ENCODE results near the gene PTGDR2. TPM values are rescaled to one million over a fixed set of nuclear protein-coding genes. Genes with fewer than 3 reads are reported as not detected.

Gene PTGDR2
- total and polyA plus RNA-seq, 2 donors (not counting 1 experiment from before 2014, with no cell fraction given): 0.33 to 2.4 TPM

DNA sequence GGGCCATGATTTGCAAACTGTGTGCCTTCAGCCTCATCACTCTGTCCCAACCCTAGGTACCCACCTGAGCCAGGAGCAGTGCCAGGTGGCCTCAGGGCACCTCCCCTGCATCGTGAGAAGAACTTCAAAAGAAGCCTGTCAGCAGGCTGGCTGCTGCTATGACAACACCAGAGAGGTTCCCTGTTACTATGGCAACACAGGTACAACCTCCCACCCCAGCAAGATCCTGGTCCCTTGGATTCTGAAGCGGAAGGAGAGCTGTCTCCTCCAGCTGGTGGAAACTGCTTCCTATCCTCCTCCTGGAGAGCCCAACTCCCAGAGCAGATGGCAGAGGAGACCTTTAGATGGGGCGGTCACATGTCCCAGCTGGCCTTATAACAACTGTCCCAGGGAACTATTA lies 14.5 kb upstream of the PTGDR2 start:
- Histone ChIP-seq H3K36me3 (ENCODE audit: control insufficient read depth, insufficient read depth, low read length) (no peaks in the 10 kb centered on the region), H3K9ac (ENCODE audit: insufficient read depth, low read length) (no peak overlapping the region), H3K9me3 (ENCODE audit: control insufficient read depth, insufficient read depth, low read depth, low read length) (no peaks in the 10 kb centered on the region), H3K4me3 (replicated peaks in 1 of 4; ENCODE audit: control extremely low read depth in 1 of 4, insufficient read depth in 1 of 4, low read depth in 3 of 4, low read length in 4 of 4) (no peak overlapping the region), H3K27ac (ENCODE audit: insufficient read depth, low read length) (no peak overlapping the region), H3K79me2 (ENCODE audit: control insufficient read depth, insufficient read depth, low read length) (no peaks in the 10 kb centered on the region), H3K27me3 (ENCODE audit: control insufficient read depth, insufficient read depth, low read length) (no peaks in the 10 kb centered on the region), H3K4me1 (ENCODE audit: control insufficient read depth, extremely low read depth, insufficient read depth, low read length) (peaks cover 23% of the 10 kb centered on the region), H2AFZ (ENCODE audit: low read length) (no peak overlapping the region), H4K20me1 (ENCODE audit: control insufficient read depth, extremely low read depth, insufficient read depth, low read length) (no peaks in the 10 kb centered on the region), H3K4me2 (ENCODE audit: extremely low read depth, insufficient read depth, low read length) (no peak overlapping the region)
- no peak for TF ChIP-seq EZH2 (IDR thresholded peaks at IDR 0.05; ENCODE audit: low read length, missing control alignments)
- TF ChIP-seq, protein P1, sequence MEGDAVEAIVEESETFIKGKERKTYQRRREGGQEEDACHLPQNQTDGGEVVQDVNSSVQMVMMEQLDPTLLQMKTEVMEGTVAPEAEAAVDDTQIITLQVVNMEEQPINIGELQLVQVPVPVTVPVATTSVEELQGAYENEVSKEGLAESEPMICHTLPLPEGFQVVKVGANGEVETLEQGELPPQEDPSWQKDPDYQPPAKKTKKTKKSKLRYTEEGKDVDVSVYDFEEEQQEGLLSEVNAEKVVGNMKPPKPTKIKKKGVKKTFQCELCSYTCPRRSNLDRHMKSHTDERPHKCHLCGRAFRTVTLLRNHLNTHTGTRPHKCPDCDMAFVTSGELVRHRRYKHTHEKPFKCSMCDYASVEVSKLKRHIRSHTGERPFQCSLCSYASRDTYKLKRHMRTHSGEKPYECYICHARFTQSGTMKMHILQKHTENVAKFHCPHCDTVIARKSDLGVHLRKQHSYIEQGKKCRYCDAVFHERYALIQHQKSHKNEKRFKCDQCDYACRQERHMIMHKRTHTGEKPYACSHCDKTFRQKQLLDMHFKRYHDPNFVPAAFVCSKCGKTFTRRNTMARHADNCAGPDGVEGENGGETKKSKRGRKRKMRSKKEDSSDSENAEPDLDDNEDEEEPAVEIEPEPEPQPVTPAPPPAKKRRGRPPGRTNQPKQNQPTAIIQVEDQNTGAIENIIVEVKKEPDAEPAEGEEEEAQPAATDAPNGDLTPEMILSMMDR (conservative IDR thresholded peaks at IDR 0.05 in 1 of 2, IDR thresholded peaks at IDR 0.05 in 1 of 2; ENCODE audit: low read depth in 1 of 2, low read length in 2 of 2): no peak
- no peak for DNase-seq (ENCODE audit: low read depth in 2 of 2)

DNA sequence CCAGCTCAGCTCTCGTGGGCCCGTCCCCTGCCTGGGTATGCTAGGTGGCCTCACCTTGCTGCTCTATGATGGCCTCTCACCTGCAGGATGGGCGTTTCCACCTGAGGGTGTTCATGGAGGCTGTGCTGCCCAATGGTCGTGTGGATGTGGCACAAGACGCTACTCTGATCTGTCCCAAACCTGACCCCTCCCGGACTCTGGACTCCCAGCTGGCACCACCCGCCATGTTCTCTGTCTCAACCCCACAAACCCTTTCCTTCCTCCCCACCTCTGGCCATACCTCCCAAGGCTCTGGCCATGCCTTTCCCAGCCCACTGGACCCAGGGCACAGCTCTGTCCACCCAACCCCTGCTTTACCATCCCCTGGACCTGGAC lies 13.7 kb upstream of the PTGDR2 start:
- H3K79me2 ChIP-seq (ENCODE audit: control insufficient read depth, insufficient read depth, low read length): no peaks in the 10 kb centered on the region
- TF ChIP-seq, protein P1 (conservative IDR thresholded peaks at IDR 0.05 in 1 of 2, IDR thresholded peaks at IDR 0.05 in 1 of 2; ENCODE audit: low read depth in 1 of 2, low read length in 2 of 2): no peak
- TF ChIP-seq EZH2 (IDR thresholded peaks at IDR 0.05; ENCODE audit: low read length, missing control alignments): no peak
- no peak overlapping the region for H3K9ac ChIP-seq (ENCODE audit: insufficient read depth, low read length)
- H3K27ac ChIP-seq (ENCODE audit: insufficient read depth, low read length): no peak overlapping the region
- no peak overlapping the region for H3K4me2 ChIP-seq (ENCODE audit: extremely low read depth, insufficient read depth, low read length)
- no peak overlapping the region for H3K4me3 ChIP-seq (replicated peaks in 1 of 4; ENCODE audit: control extremely low read depth in 1 of 4, insufficient read depth in 1 of 4, low read depth in 3 of 4, low read length in 4 of 4)
- DNase-seq (ENCODE audit: low read depth in 2 of 2): no peak
- peaks cover 23% of the 10 kb centered on the region for H3K4me1 ChIP-seq (ENCODE audit: control insufficient read depth, extremely low read depth, insufficient read depth, low read length)
- H3K9me3 ChIP-seq (ENCODE audit: control insufficient read depth, insufficient read depth, low read depth, low read length): no peaks in the 10 kb centered on the region
- H2AFZ ChIP-seq (ENCODE audit: low read length): no peak overlapping the region
- no peaks in the 10 kb centered on the region for H3K27me3 ChIP-seq (ENCODE audit: control insufficient read depth, insufficient read depth, low read length)
- no peaks in the 10 kb centered on the region for H4K20me1 ChIP-seq (ENCODE audit: control insufficient read depth, extremely low read depth, insufficient read depth, low read length)
- H3K36me3 ChIP-seq (ENCODE audit: control insufficient read depth, insufficient read depth, low read length): no peaks in the 10 kb centered on the region

DNA sequence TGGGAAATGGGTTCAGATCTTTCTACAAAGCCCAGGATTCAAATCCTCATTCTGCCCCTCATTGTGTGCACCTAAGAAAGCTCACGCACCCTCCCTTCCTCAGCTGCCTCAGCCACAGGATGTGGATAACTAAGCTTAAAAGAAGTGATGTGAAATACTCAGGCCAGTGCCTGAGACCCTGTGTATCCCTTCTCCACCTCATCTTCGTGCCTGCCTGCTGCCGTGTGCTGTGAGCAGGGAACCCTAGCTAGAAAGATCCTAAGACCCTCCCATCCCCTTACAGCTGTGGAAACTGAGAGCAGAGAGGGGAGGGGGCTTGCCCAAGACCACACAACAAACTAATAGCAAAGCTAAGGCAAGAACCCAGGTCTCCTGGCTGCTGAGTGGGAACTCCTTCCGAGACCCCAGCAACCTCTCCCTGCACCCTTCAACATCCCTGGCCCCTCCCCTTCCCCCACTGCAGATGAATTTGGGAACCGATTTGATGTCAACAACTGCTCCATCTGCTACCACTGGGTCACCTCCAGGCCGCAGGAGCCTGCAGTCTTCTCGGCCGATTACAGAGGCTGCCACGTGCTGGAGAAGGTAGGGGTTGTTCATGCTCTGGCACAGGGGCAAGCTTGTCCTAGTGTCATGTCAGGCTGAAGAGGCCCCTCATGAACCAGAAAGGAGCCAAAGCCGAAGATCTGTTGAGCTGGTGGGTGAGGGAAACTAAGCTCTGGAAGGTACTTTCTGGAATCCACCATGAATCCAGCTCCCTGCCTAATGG lies 13.1 kb upstream of the PTGDR2 start:
- Histone ChIP-seq H4K20me1 (ENCODE audit: control insufficient read depth, extremely low read depth, insufficient read depth, low read length) (no peaks in the 10 kb centered on the region), H3K4me1 (ENCODE audit: control insufficient read depth, extremely low read depth, insufficient read depth, low read length) (peaks cover 23% of the 10 kb centered on the region), H3K4me3 (replicated peaks in 1 of 4; ENCODE audit: control extremely low read depth in 1 of 4, insufficient read depth in 1 of 4, low read depth in 3 of 4, low read length in 4 of 4) (no peak overlapping the region), H2AFZ (ENCODE audit: low read length) (no peak overlapping the region), H3K4me2 (ENCODE audit: extremely low read depth, insufficient read depth, low read length) (no peak overlapping the region), H3K79me2 (ENCODE audit: control insufficient read depth, insufficient read depth, low read length) (no peaks in the 10 kb centered on the region), H3K27me3 (ENCODE audit: control insufficient read depth, insufficient read depth, low read length) (no peaks in the 10 kb centered on the region), H3K36me3 (ENCODE audit: control insufficient read depth, insufficient read depth, low read length) (no peaks in the 10 kb centered on the region), H3K9me3 (ENCODE audit: control insufficient read depth, insufficient read depth, low read depth, low read length) (no peaks in the 10 kb centered on the region), H3K9ac (ENCODE audit: insufficient read depth, low read length) (no peak overlapping the region), H3K27ac (ENCODE audit: insufficient read depth, low read length) (no peak overlapping the region)
- no peak for DNase-seq (ENCODE audit: low read depth in 2 of 2)
- no peak for TF ChIP-seq EZH2 (IDR thresholded peaks at IDR 0.05; ENCODE audit: low read length, missing control alignments)
- TF ChIP-seq, protein P1 (conservative IDR thresholded peaks at IDR 0.05 in 1 of 2, IDR thresholded peaks at IDR 0.05 in 1 of 2; ENCODE audit: low read depth in 1 of 2, low read length in 2 of 2): no peak

All from fibroblast of lung (primary cell).